NCI-H2107 treated with DMSO at 0.1 percent for 48 hours (cell line): ENCODE measurements around the gene NALCN.

ENCODE experiments used
- DNase-seq: peaks from one replicate; lab custom pipeline; 2025; ENCODE audit not compliant: unreplicated experiment; lab: John Stamatoyannopoulos, UW

The NALCN gene

GRCh38 chr13:101140087-101140770 lies 276.1 kb downstream of the NALCN start:
- DNase-seq, result no peak

GRCh38 chr13:101139081-101139480 lies 277.2 kb downstream of the NALCN start:
- no peak for DNase-seq

- peak; percentile 40 for DNase-seq
Observed at GRCh38 chr13:101127741-101128353, 288.5 kb downstream of the NALCN start.

GRCh38 chr13:101123028-101123427 lies 293.3 kb downstream of the NALCN start:
- DNase-seq, result no peak

GRCh38 chr13:101121608-101122007 lies 294.7 kb downstream of the NALCN start:
- no peak for DNase-seq

- DNase-seq, result no peak
Observed at GRCh38 chr13:101120007-101120406, 296.3 kb downstream of the NALCN start.

GRCh38 chr13:101116826-101117225 lies 299.5 kb downstream of the NALCN start:
- DNase-seq, result no peak

GRCh38 chr13:101116341-101116740 lies 300.0 kb downstream of the NALCN start:
- no peak for DNase-seq

- peak; percentile 2 for DNase-seq
Observed at GRCh38 chr13:101115762-101116171, 300.5 kb downstream of the NALCN start.

GRCh38 chr13:101111894-101112293 lies 304.4 kb downstream of the NALCN start:
- no peak for DNase-seq

GRCh38 chr13:101109005-101109404 lies 307.3 kb downstream of the NALCN start:
- DNase-seq, result no peak

- DNase-seq, result no peak
Observed at GRCh38 chr13:101098873-101099272, 317.4 kb downstream of the NALCN start.

- no peak for DNase-seq
Observed at GRCh38 chr13:101092985-101093384, 323.3 kb downstream of the NALCN start.

GRCh38 chr13:101090287-101090686 lies 326.0 kb downstream of the NALCN start:
- no peak for DNase-seq

- DNase-seq, result no peak
Observed at GRCh38 chr13:101085551-101085950, 330.8 kb downstream of the NALCN start.

- no peak for DNase-seq
Observed at GRCh38 chr13:101082441-101082840, 333.9 kb downstream of the NALCN start.

- no peak for DNase-seq
Observed at GRCh38 chr13:101080616-101081015, 335.7 kb downstream of the NALCN start.

GRCh38 chr13:101065329-101065728 lies 351.0 kb downstream of the NALCN start:
- DNase-seq, result no peak

- DNase-seq, result no peak
Observed at GRCh38 chr13:101059793-101060192, 356.5 kb downstream of the NALCN start.

GRCh38 chr13:101058841-101059240 lies 357.5 kb downstream of the NALCN start:
- no peak for DNase-seq

- no peak for DNase-seq
Observed at GRCh38 chr13:101053301-101054093, 362.8 kb downstream of the NALCN start.
